Cortex of kidney (tissue), 1 donor: ENCODE data around the gene DRD2.
"Not testable (repeated sequence)": the region's sequence is repeated elsewhere in the genome, so short reads cannot be mapped to it uniquely, and the experiment has no call there.

Source experiments
- DNase-seq: peaks from one replicate; lab custom pipeline; 2025; lab: John Stamatoyannopoulos, UW

Gene DRD2

GRCh38 chr11:113475160-113475761 is at the start of gene DRD2:
Gene DRD2, minus strand, starts transcription at chr11:113475398. Its CDS starts 50,747 bp downstream, at chr11:113424651.
- no peak for DNase-seq

- not testable (repeated sequence) for DNase-seq
Measured at GRCh38 chr11:113523906-113524305, 48.7 kb upstream of the DRD2 start.

- no peak for DNase-seq
Measured at GRCh38 chr11:113521737-113522517, 46.7 kb upstream of the DRD2 start.

GRCh38 chr11:113519989-113520613 is 44.9 kb upstream of the DRD2 start:
- no peak for DNase-seq

- DNase-seq = no peak
Measured at GRCh38 chr11:113518716-113519495, 43.7 kb upstream of the DRD2 start.

GRCh38 chr11:113517361-113517760 is 42.2 kb upstream of the DRD2 start:
- no peak for DNase-seq

- no peak for DNase-seq
Measured at GRCh38 chr11:113514856-113515255, 39.7 kb upstream of the DRD2 start.

GRCh38 chr11:113507341-113507740 is 32.1 kb upstream of the DRD2 start:
- no peak for DNase-seq

- no peak for DNase-seq
Measured at GRCh38 chr11:113506893-113507292, 31.7 kb upstream of the DRD2 start.

GRCh38 chr11:113506461-113506860 is 31.3 kb upstream of the DRD2 start:
- no peak for DNase-seq

- no peak for DNase-seq
Measured at GRCh38 chr11:113505541-113506375, 30.6 kb upstream of the DRD2 start.

GRCh38 chr11:113505046-113505445 is 29.8 kb upstream of the DRD2 start:
- no peak for DNase-seq

- no peak for DNase-seq
Measured at GRCh38 chr11:113504586-113504985, 29.4 kb upstream of the DRD2 start.

GRCh38 chr11:113504071-113504470 is 28.9 kb upstream of the DRD2 start:
- no peak for DNase-seq

- no peak for DNase-seq
Measured at GRCh38 chr11:113497066-113497910, 22.1 kb upstream of the DRD2 start.

GRCh38 chr11:113496026-113496651 is 20.9 kb upstream of the DRD2 start:
- DNase-seq = no peak

- no peak for DNase-seq
Measured at GRCh38 chr11:113494021-113494420, 18.8 kb upstream of the DRD2 start.

- no peak for DNase-seq
Measured at GRCh38 chr11:113493206-113493605, 18.0 kb upstream of the DRD2 start.

- DNase-seq = no peak
Measured at GRCh38 chr11:113488931-113489351, 13.7 kb upstream of the DRD2 start.

GRCh38 chr11:113487622-113488021 is 12.4 kb upstream of the DRD2 start:
- no peak for DNase-seq
